GM23248 (cell line): ENCODE results near the gene BCAS4.

ENCODE experiments used
- EZH2 ChIP-seq: fragments of 200-600 bp; sonication (generic); IDR thresholded peaks from 2 replicates; pipeline ENCODE4 v1.6.1; 2018; ENCODE audit warnings: antibody characterized with exemption, mild to moderate bottlenecking; ENCODE audit not compliant: insufficient read depth, poor library complexity, severe bottlenecking
- EZH2phosphoT487 ChIP-seq: fragments of 200-600 bp; sonication (generic); IDR thresholded peaks from 2 replicates; pipeline ENCODE4 v1.6.1; 2018; ENCODE audit warnings: antibody characterized with exemption, moderate library complexity, mild to moderate bottlenecking, low read depth; ENCODE audit not compliant: insufficient read depth

- TF ChIP-seq EZH2 = no peak
- no peak for TF ChIP-seq EZH2phosphoT487
These were observed 131.7 kb downstream of the BCAS4 start for GRCh38 chr20:50926530-50926929.
